ENCODE results near the gene HOXB3.

DNA sequence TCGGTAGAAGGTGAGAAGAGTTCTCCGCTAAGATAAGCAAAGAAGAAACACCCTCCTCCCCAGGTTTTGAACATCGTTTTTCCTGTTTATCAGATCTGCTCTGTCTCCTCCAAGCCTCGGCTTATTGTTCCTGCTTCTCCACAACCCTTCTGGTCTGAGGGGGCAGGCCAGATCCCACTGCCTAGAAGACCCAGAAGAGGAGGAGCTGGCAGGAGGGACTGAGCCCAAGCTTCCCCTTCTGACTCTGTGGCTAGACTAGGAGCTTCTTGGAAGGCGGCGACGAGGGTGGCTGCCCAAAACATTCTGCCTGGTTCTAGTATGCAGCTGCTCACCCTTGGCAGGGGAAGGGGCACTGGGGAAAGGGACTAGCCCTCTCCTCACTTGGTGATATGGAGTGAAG lies 8.7 kb upstream of the HOXB3 start:
- TF ChIP-seq POLR2A (IDR thresholded peaks at IDR 0.05), result no peak
- TF ChIP-seq, protein P1, sequence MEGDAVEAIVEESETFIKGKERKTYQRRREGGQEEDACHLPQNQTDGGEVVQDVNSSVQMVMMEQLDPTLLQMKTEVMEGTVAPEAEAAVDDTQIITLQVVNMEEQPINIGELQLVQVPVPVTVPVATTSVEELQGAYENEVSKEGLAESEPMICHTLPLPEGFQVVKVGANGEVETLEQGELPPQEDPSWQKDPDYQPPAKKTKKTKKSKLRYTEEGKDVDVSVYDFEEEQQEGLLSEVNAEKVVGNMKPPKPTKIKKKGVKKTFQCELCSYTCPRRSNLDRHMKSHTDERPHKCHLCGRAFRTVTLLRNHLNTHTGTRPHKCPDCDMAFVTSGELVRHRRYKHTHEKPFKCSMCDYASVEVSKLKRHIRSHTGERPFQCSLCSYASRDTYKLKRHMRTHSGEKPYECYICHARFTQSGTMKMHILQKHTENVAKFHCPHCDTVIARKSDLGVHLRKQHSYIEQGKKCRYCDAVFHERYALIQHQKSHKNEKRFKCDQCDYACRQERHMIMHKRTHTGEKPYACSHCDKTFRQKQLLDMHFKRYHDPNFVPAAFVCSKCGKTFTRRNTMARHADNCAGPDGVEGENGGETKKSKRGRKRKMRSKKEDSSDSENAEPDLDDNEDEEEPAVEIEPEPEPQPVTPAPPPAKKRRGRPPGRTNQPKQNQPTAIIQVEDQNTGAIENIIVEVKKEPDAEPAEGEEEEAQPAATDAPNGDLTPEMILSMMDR (IDR thresholded peaks at IDR 0.05 in 8 of 11, conservative IDR thresholded peaks at IDR 0.05 in 3 of 11), result no peak

Data from spleen (tissue), 7 donors.